CD4-positive, alpha-beta memory T cell (primary cell): ENCODE measurements around the gene SLC6A11. TPM values are rescaled to one million over a fixed set of nuclear protein-coding genes. Genes with fewer than 3 reads are reported as not detected.
A peak's percentile ranks its signal among the peaks of the same experiment; 100 is the strongest.

ENCODE experiments used
- CTCF ChIA-PET: fragments of 350-600 bp; sonication (Branson Sonifier 250); formaldehyde crosslinking; loops from one replicate; lab custom pipeline; 2021; ENCODE audit warnings: inconsistent platforms; ENCODE audit not compliant: partially characterized antibody; lab: Charles Lee
- POLR2A ChIA-PET: fragments of 350-600 bp; sonication (Branson Sonifier 250); formaldehyde crosslinking; loops from one replicate; lab custom pipeline; 2021; ENCODE audit not compliant: partially characterized antibody; lab: Charles Lee
- DNase-seq, 5 donors: peaks; one replicate each; pipeline versions ENCODE4 v3.0.0 to v3.0.0-alpha.2; 2020 to 2022; ENCODE audit warnings: mixed read lengths in 1 of 5
- H3K27ac ChIP-seq: one replicate; pipeline ENCODE4 v1.7.0; 2013; ENCODE audit warnings: low read depth, low read length
- H3K27me3 ChIP-seq: 2 replicates; pipeline ENCODE4 v1.7.0; 2013; ENCODE audit warnings: mild to moderate bottlenecking, low read length, moderate library complexity; ENCODE audit not compliant: insufficient read depth
- H3K36me3 ChIP-seq: 2 replicates; pipeline ENCODE4 v1.7.0; 2013; ENCODE audit warnings: mild to moderate bottlenecking, low read length, moderate library complexity; ENCODE audit not compliant: insufficient read depth
- H3K4me1 ChIP-seq: 2 replicates; pipeline ENCODE4 v1.7.0; 2013; ENCODE audit warnings: mild to moderate bottlenecking, low read length, moderate library complexity; ENCODE audit not compliant: insufficient read depth
- H3K4me3 ChIP-seq, 2 donors: one replicate each; pipeline ENCODE4 v1.7.0; 2013; ENCODE audit warnings: low read length in 2 of 2, mild to moderate bottlenecking in 1 of 2
- H3K9me3 ChIP-seq, 2 donors: one replicate each; pipeline ENCODE4 v1.7.0; 2013; ENCODE audit warnings: low read length in 2 of 2, control low read depth in 1 of 2; ENCODE audit not compliant: control insufficient read depth in 1 of 2
- H3K27ac Mint-ChIP-seq, 7 donors: one replicate each; pipeline ENCODE4 v1.8.0; 2020 to 2021; ENCODE audit warnings: mixed read lengths in 7 of 7, mild to moderate bottlenecking in 6 of 7, inconsistent platforms in 3 of 7, moderate library complexity in 3 of 7
- H3K27me3 Mint-ChIP-seq, 2 donors: one replicate each; pipeline ENCODE4 v1.8.0; 2020 to 2021; ENCODE audit warnings: mixed read lengths in 2 of 2
- H3K36me3 Mint-ChIP-seq, 2 donors: one replicate each; pipeline ENCODE4 v1.8.0; 2020 to 2021; ENCODE audit warnings: mixed read lengths in 2 of 2, inconsistent platforms in 1 of 2, mild to moderate bottlenecking in 1 of 2
- H3K4me1 Mint-ChIP-seq, 4 donors: one replicate each; pipeline ENCODE4 v1.8.0; 2020 to 2021; ENCODE audit warnings: mixed read lengths in 4 of 4, mild to moderate bottlenecking in 1 of 4
- H3K4me3 Mint-ChIP-seq, 8 donors: one replicate each; pipeline ENCODE4 v1.8.0; 2020 to 2021; ENCODE audit warnings: mixed read lengths in 8 of 8, mild to moderate bottlenecking in 7 of 8, moderate library complexity in 6 of 8, inconsistent platforms in 3 of 8
- H3K9me3 Mint-ChIP-seq, 8 donors: one replicate each; pipeline ENCODE4 v1.8.0; 2020 to 2021; ENCODE audit warnings: mixed read lengths in 8 of 8, mild to moderate bottlenecking in 5 of 8, inconsistent platforms in 3 of 8, moderate library complexity in 1 of 8
- intact Hi-C: fragments of 100-400 bp; cut with micrococcal nuclease; formaldehyde crosslinking; loops from one replicate; pipeline ENCODE4 v1.15.1; 2023
- polyA plus RNA-seq, 2 donors: library from polyadenylated mRNA; unstranded; fragments of 300-500 nt; fragmentation: Illumina TruSeq; gene quantifications; one replicate each; pipeline ENCODE4 v1.2.3, GENCODE V29; 2021
- total RNA-seq, 2 experiments: library from RNA; stranded (reverse); gene quantifications; one replicate each; pipeline ENCODE4 v1.2.3, GENCODE V29; 2021

The SLC6A11 gene
- total and polyA plus RNA-seq, 4 experiments from 2014 or later = not detected

DNA sequence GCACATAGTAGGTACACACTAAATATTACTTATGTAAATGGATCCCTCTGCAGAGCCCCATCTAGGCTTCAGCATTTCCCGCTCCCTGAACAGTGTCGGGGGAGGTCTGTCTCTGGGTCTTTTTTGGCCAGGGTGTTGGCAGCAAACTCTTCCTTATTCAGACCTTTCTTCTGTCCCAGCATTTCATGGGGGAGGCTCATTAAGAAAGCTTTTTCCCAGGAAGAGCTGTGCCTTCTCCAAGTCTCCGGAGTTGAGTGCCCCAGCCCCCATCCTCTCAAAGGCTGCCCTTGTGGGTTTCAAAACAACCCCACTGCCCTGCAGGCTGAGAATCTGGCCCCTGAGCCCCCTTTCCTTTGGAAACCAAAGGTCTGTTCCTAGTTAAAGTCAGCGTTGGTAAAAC lies 25.1 kb downstream of the SLC6A11 start:
- no peak overlapping the region for H3K27ac Mint-ChIP-seq
- H3K27me3 ChIP-seq = no peaks in the 10 kb centered on the region

DNA sequence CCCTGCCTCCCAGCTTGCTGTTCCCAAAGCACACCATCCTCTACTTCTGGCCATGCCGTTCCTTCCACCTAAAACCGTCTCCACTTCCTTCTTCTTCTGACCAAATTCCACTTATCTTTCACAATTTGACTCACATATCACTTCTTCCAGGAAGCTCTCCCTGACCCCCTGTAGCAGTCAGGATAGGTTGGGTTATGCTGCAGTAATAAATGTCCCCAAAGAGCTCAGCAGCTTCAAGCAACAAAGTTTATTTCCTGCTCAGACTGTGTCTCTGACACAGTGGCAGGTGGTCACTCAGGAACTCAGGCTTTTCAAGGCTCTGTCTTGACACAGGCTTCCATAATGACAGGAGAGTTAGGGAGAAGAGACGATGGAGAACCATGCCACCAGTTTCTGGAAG lies 27.4 kb downstream of the SLC6A11 start:
- Mint-ChIP-seq H3K4me3 (no peak overlapping the region), H3K4me1 (no peaks in the 10 kb centered on the region), H3K27me3 (peaks cover 20 to 25% of the 10 kb centered on the region in 2 donors), H3K36me3 (no peaks in the 10 kb centered on the region), H3K9me3 (no peaks in the 10 kb centered on the region), H3K27ac (no peak overlapping the region)
- H3K4me3 ChIP-seq = no peak overlapping the region
- H3K9me3 ChIP-seq = no peaks in the 10 kb centered on the region
- no peak for DNase-seq
- H3K27ac ChIP-seq = no peak overlapping the region
- CTCF ChIA-PET = no interaction called here
- H3K36me3 ChIP-seq = no peaks in the 10 kb centered on the region
- H3K4me1 ChIP-seq = no peaks in the 10 kb centered on the region
- POLR2A ChIA-PET = no interaction called here
- no peaks in the 10 kb centered on the region for H3K27me3 ChIP-seq
- intact Hi-C loops = no loop called here

More for the DNA sequence above, 25.1 kb downstream of the SLC6A11 start:
- Histone ChIP-seq H3K4me3 (no peak overlapping the region), H3K9me3 (no peaks in the 10 kb centered on the region), H3K36me3 (no peaks in the 10 kb centered on the region), H3K27ac (no peak overlapping the region), H3K4me1 (no peaks in the 10 kb centered on the region)
- ChIA-PET POLR2A (no interaction called here), CTCF (no interaction called here)
- DNase-seq = no peak
- no peaks in the 10 kb centered on the region for H3K36me3 Mint-ChIP-seq
- H3K9me3 Mint-ChIP-seq = no peaks in the 10 kb centered on the region
- intact Hi-C loops = no loop called here
- H3K4me1 Mint-ChIP-seq = no peaks in the 10 kb centered on the region
- H3K4me3 Mint-ChIP-seq = no peak overlapping the region
- peaks cover 18 to 21% of the 10 kb centered on the region in 2 donors for H3K27me3 Mint-ChIP-seq

DNA sequence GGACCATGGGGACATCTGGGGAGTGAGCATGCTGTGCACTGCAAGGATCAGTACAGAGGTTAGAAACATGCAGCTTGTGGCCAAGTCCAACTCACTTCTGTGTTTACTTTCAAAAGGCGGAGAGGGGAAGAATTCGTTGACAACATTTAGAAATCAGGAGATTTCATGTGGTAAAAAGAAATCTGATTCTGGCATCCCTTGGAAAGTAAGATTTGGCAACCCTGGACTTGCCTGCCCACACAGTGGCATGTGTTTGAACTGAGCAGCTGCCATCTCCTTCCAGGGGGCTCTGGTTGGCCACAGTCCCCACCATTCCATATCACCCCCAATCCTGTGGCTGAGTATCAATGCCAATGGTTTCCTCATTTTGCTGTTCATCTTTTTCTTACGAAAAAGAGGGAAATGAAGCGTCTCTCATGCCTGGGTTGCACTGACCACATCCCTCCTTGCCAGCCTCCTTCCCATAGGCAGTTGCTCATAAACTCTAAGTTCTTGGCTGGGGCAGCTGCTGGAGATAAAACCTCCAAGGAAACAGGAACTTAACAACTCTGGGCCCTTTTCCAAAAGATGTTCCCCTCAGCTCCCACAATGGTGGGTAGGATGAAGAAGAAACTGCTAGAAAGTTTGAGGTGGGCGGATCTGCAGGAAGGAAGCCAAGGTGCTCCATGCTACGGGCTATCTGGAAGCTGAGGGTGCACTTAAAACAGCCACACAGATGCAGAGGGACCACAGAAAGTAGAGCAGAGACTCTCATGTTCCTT lies 29.2 kb downstream of the SLC6A11 start:
- H3K27me3 ChIP-seq = no peaks in the 10 kb centered on the region
- H3K36me3 ChIP-seq = no peaks in the 10 kb centered on the region
- H3K4me1 ChIP-seq = no peaks in the 10 kb centered on the region
- Mint-ChIP-seq H3K27me3 (peaks cover 10 to 17% of the 10 kb centered on the region in 2 donors), H3K27ac (peak overlapping the region in 1 of 7 donors; percentile 27), H3K4me1 (no peaks in the 10 kb centered on the region), H3K9me3 (no peaks in the 10 kb centered on the region), H3K4me3 (no peak overlapping the region), H3K36me3 (no peaks in the 10 kb centered on the region)
- no peaks in the 10 kb centered on the region for H3K9me3 ChIP-seq
- intact Hi-C loops = no loop called here
- POLR2A ChIA-PET = no interaction called here
- no peak for DNase-seq
- CTCF ChIA-PET = no interaction called here
- no peak overlapping the region for H3K4me3 ChIP-seq
- H3K27ac ChIP-seq = no peak overlapping the region

DNA sequence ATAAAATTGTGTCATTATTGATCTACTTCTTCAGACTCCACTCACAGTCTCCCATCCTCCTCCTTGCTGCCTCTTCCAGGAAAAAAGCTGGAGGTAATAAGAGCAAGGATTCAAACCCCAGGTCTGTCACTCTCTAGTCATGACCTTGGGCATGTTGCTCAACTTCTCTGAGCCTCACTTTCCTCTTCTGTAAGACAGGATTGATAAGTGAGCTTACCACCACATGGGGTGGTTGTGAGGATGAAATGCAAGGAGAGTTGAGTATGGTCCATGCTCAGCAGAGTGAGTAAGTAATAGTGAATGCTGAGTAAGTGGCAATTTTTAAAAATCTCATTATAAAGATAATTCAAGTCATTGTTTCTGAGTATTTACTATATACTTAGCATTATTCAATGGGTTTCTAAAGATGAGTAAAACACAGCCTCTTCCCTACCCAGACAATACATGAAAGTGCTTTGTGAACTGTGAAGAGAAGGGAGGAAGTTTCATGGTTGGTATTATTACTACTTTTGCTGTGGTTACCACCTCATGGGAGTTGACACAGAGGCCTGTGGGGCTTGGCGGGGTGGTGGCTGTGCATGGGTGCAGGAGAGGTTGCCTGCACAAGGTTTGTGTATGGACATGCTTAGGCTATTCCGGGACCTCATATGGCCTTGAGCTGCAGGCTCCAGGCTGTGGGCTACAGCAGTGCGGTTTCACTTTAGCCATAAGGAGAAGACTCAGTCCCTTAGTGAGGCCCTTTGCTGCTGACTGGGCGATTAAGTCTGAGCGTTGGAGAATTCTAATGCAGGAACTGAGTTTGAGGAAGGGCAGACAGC lies 30.0 kb downstream of the SLC6A11 start:
- ChIA-PET CTCF (no interaction called here), POLR2A (no interaction called here)
- intact Hi-C loops = no loop called here
- H3K36me3 Mint-ChIP-seq = no peaks in the 10 kb centered on the region
- no peak overlapping the region for H3K27ac ChIP-seq
- no peaks in the 10 kb centered on the region for H3K36me3 ChIP-seq
- H3K27ac Mint-ChIP-seq = no peak overlapping the region
- no peaks in the 10 kb centered on the region for H3K27me3 ChIP-seq
- H3K4me3 ChIP-seq = no peak overlapping the region
- no peaks in the 10 kb centered on the region for H3K4me1 Mint-ChIP-seq
- peaks cover 4 to 10% of the 10 kb centered on the region in 2 donors for H3K27me3 Mint-ChIP-seq
- H3K4me3 Mint-ChIP-seq = no peak overlapping the region
- no peaks in the 10 kb centered on the region for H3K4me1 ChIP-seq
- no peak for DNase-seq
- no peaks in the 10 kb centered on the region for H3K9me3 ChIP-seq
- H3K9me3 Mint-ChIP-seq = no peaks in the 10 kb centered on the region

DNA sequence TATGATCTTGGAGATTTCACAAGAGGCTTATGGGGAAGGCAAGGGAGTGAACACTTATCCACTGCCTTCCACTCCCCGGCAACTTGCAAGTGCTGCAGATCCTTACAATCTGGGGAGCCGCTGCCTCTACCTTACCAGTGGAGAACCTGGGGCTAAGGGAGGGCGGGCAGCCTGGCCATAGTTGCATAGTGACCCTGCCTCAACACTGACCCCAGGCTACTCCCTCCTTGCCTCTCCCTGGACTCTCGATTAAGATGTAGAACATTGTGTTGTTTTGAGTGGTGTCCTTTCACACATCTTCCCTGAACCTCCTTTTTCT lies 30.6 kb downstream of the SLC6A11 start:
- no peak overlapping the region for H3K4me3 Mint-ChIP-seq
- no peaks in the 10 kb centered on the region for H3K9me3 ChIP-seq
- POLR2A ChIA-PET = no interaction called here
- H3K27ac ChIP-seq = no peak overlapping the region
- H3K4me3 ChIP-seq = no peak overlapping the region
- no peaks in the 10 kb centered on the region for H3K27me3 ChIP-seq
- peaks cover 4 to 10% of the 10 kb centered on the region in 2 donors for H3K27me3 Mint-ChIP-seq
- no peak for DNase-seq
- no peak overlapping the region for H3K27ac Mint-ChIP-seq
- no peaks in the 10 kb centered on the region for H3K4me1 Mint-ChIP-seq
- no peaks in the 10 kb centered on the region for H3K36me3 ChIP-seq
- H3K36me3 Mint-ChIP-seq = no peaks in the 10 kb centered on the region
- CTCF ChIA-PET = no interaction called here
- intact Hi-C loops = no loop called here
- H3K9me3 Mint-ChIP-seq = no peaks in the 10 kb centered on the region
- no peaks in the 10 kb centered on the region for H3K4me1 ChIP-seq

DNA sequence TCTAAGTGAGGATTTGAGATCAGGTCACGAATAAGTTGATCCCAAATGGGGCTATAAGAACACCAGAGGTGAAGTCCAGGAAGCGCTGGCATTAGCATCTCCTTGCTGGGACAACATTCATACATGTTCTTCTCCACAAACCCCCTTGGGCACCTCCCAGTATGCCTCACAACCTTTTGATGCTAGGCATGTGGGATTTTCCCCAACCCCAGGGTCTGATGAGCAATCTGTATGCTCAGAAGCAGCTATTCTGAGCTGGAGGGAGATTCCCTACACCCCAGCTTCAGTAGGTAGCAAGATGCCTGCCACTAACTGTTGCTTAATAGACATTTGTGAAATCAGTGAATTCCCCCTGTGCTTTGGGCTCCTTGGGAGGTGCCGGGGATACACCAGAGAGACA lies 32.2 kb downstream of the SLC6A11 start:
- CTCF ChIA-PET = no interaction called here
- no peak overlapping the region for H3K4me3 ChIP-seq
- no peaks in the 10 kb centered on the region for H3K36me3 ChIP-seq
- H3K27me3 Mint-ChIP-seq = peaks cover 4 to 10% of the 10 kb centered on the region in 2 donors
- no peaks in the 10 kb centered on the region for H3K36me3 Mint-ChIP-seq
- H3K4me1 ChIP-seq = no peaks in the 10 kb centered on the region
- no peaks in the 10 kb centered on the region for H3K27me3 ChIP-seq
- no peaks in the 10 kb centered on the region for H3K4me1 Mint-ChIP-seq
- no peak overlapping the region for H3K4me3 Mint-ChIP-seq
- no peak overlapping the region for H3K27ac ChIP-seq
- peaks cover 0 to 2% (median 0%) of the 10 kb centered on the region in 8 donors for H3K9me3 Mint-ChIP-seq
- no peak overlapping the region for H3K27ac Mint-ChIP-seq
- intact Hi-C loops = no loop called here
- no peaks in the 10 kb centered on the region for H3K9me3 ChIP-seq
- POLR2A ChIA-PET = no interaction called here
- no peak for DNase-seq

DNA sequence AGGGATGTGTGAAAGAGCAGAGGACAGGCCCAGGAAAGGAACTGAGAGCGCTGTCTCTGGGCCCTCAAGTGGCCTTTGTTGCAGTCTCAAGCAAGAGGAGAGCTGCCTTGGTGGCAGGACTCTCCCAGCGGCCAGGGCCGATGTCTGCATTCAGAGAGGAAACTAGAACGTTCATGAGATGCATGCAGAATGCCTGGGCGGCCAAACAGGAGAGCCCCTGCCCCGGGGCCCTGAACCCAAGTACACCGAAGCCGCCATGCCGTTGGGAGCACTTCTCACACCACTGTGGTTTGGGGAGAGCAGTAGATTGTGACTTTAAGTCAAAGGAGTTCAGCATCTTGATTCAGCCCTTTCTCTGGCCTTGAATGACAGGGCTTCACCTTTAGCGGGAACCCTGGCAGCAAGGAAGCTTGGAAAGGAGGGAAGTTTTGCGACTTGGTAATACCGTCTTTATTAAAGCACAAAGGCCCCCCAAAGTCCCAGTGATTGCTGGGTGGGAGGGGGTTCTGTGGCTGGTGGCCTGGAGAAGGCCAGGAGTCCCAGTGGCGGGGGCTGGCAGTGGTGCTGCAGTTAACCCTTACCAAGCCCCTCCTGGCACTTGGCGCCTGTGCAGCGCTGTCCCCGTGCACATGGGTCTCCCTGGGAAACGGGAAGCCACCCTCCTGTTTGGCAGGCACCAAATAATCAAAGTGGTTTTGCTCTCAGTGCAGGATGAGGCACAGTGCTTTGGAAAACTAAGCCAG lies 36.2 kb downstream of the SLC6A11 start:
- H3K27me3 ChIP-seq = no peaks in the 10 kb centered on the region
- Mint-ChIP-seq H3K27me3 (peaks cover 5 to 9% of the 10 kb centered on the region in 2 donors), H3K4me3 (no peak overlapping the region), H3K4me1 (no peaks in the 10 kb centered on the region), H3K9me3 (peaks cover 0 to 2% (median 0%) of the 10 kb centered on the region in 8 donors), H3K36me3 (no peaks in the 10 kb centered on the region), H3K27ac (no peak overlapping the region)
- no peak overlapping the region for H3K27ac ChIP-seq
- no peak for DNase-seq
- H3K4me1 ChIP-seq = no peaks in the 10 kb centered on the region
- no peaks in the 10 kb centered on the region for H3K9me3 ChIP-seq
- intact Hi-C loops = no loop called here
- no peak overlapping the region for H3K4me3 ChIP-seq
- H3K36me3 ChIP-seq = no peaks in the 10 kb centered on the region
- POLR2A ChIA-PET = no interaction called here
- CTCF ChIA-PET = no interaction called here
